HepG2 (cell line): ENCODE results near the gene RAD21L1. TPM values are rescaled to one million over a fixed set of nuclear protein-coding genes. Genes with fewer than 3 reads are reported as not detected.

Experiments used
- ATAC-seq: fragments of 200-7000 bp; cut with Tn5 transposase; 3 replicates; pipeline ENCODE4 v1.9.1; 2020; ENCODE audit warnings: mild to moderate bottlenecking, moderate library complexity
- BruUV-seq: library from RNA; stranded (reverse); fragments of 400-500 nt; replicated peaks from 2 replicates; lab custom pipeline; 2021; lab: Mats Ljungman, UMichigan
- CTCF ChIA-PET: fragments of 300-600 bp; formaldehyde crosslinking; extraction: SDS; loops from one replicate; lab custom pipeline; 2021; ENCODE audit warnings: low total read pairs, inconsistent platforms, low intra/inter-chr PET ratio; lab: Yijun Ruan, JAX
- POLR2A ChIA-PET: fragments of 350-600 bp; sonication (Branson Sonifier 250); formaldehyde crosslinking; loops from one replicate; lab custom pipeline; 2020; ENCODE audit warnings: antibody characterized with exemption, inconsistent platforms; lab: Yijun Ruan, JAX
- DNase-seq: peaks from one replicate; pipeline ENCODE4 v3.0.0-alpha.2; 2015; ENCODE audit warnings: low spot score
- FAIRE-seq: peaks from 3 replicates; lab custom pipeline; 2011; peaks lifted over from hg19 to GRCh38; lab: Jason Lieb, UNC
- H2AFZ ChIP-seq: one replicate; pipeline ENCODE4 v1.6.1; 2011; ENCODE audit warnings: low read length, inconsistent platforms
- H3K27ac ChIP-seq: fragments of 300-600 bp; 3 replicates; pipeline ENCODE4 v1.8.0; 2011; ENCODE audit warnings: mixed run types, mild to moderate bottlenecking, mixed read lengths, low read length, inconsistent platforms; ENCODE audit not compliant: insufficient read depth; ENCODE audit errors: extremely low read length
- H3K27me3 ChIP-seq, 2 experiments: fragments of 200-600 bp in 1 of 2; 2 replicates in 1 of 2; 3 replicates in 1 of 2; pipeline versions ENCODE4 v1.6.0 to v1.8.0; 2011; ENCODE audit warnings: low read length in 2 of 2, mild to moderate bottlenecking in 2 of 2, moderate library complexity in 2 of 2, inconsistent platforms in 1 of 2; ENCODE audit not compliant: insufficient read depth in 2 of 2, control insufficient read depth in 1 of 2
- H3K36me3 ChIP-seq, 2 experiments: fragments of 200-600 bp in 1 of 2; replicated peaks in 1 of 2; 2 replicates in 1 of 2; 3 replicates in 1 of 2; pipeline versions ENCODE4 v1.5.1 to v1.8.0; 2011; ENCODE audit warnings: low read length in 2 of 2, inconsistent platforms in 1 of 2; ENCODE audit not compliant: insufficient read depth in 2 of 2, control insufficient read depth in 1 of 2
- H3K4me1 ChIP-seq: 2 replicates; pipeline ENCODE4 v1.5.1; 2012; ENCODE audit warnings: low read length, inconsistent platforms; ENCODE audit not compliant: insufficient read depth
- H3K4me2 ChIP-seq: 2 replicates; pipeline ENCODE4 v1.6.0; 2011; ENCODE audit warnings: low read depth, low read length, inconsistent platforms
- H3K4me3 ChIP-seq, 3 experiments: fragments of 200-600 bp in 1 of 3; sonication (generic), shearing (Covaris generic) in 1 of 3; replicated peaks in 1 of 3; 2 replicates each; pipeline ENCODE4 v1.5.1; 2011 to 2016; ENCODE audit warnings: low read length in 3 of 3, inconsistent platforms in 2 of 3, low read depth in 2 of 3, mild to moderate bottlenecking in 2 of 3, control low read depth in 1 of 3, mixed read lengths in 1 of 3; ENCODE audit not compliant: insufficient read depth in 1 of 3
- H3K79me2 ChIP-seq: one replicate; pipeline ENCODE4 v1.6.1; 2011; ENCODE audit warnings: low read length, inconsistent platforms; ENCODE audit not compliant: insufficient read depth
- H3K9ac ChIP-seq: 2 replicates; pipeline ENCODE4 v1.6.0; 2011; ENCODE audit warnings: mild to moderate bottlenecking, low read depth, low read length, inconsistent platforms; ENCODE audit not compliant: insufficient read depth
- H3K9me3 ChIP-seq: 2 replicates; pipeline ENCODE4 v1.5.1; 2012; ENCODE audit warnings: mild to moderate bottlenecking, low read length
- H4K20me1 ChIP-seq: 2 replicates; pipeline ENCODE4 v1.6.0; 2011; ENCODE audit warnings: inconsistent platforms, mild to moderate bottlenecking, low read length, moderate library complexity; ENCODE audit not compliant: insufficient read depth
- CBX1 ChIP-seq: IDR thresholded peaks from one replicate; pipeline ENCODE4 v1.6.1; 2016; ENCODE audit warnings: antibody characterized with exemption, low read depth
- HES4 ChIP-seq: sonication (generic); formaldehyde crosslinking; IDR thresholded peaks from 2 replicates; pipeline ENCODE4 v1.9.0; 2021; ENCODE audit warnings: mild to moderate bottlenecking, missing genetic modification reagents, borderline replicate concordance
- HHEX ChIP-seq: IDR thresholded peaks from 2 replicates; pipeline ENCODE4 v1.6.1; 2016; ENCODE audit warnings: control low read depth
- NCOA5 ChIP-seq: sonication (generic); formaldehyde crosslinking; IDR thresholded peaks from 2 replicates; pipeline ENCODE4 v1.4.0; 2020; ENCODE audit warnings: missing genetic modification reagents
- NFKB2 ChIP-seq: sonication (generic); formaldehyde crosslinking; IDR thresholded peaks from 2 replicates; pipeline ENCODE4 v1.4.0; 2020; ENCODE audit warnings: missing genetic modification reagents, borderline replicate concordance
- NR2F6 ChIP-seq, 2 experiments: IDR thresholded peaks; 2 replicates each; pipeline ENCODE4 v1.6.1; 2016; ENCODE audit warnings: antibody characterized with exemption in 1 of 2, mild to moderate bottlenecking in 1 of 2
- SAP130 ChIP-seq: IDR thresholded peaks from 2 replicates; pipeline ENCODE4 v1.6.1; 2016; ENCODE audit warnings: low read depth
- SP4 ChIP-seq: sonication (generic); formaldehyde crosslinking; IDR thresholded peaks from 2 replicates; pipeline ENCODE4 v1.8.1; 2023; ENCODE audit warnings: mild to moderate bottlenecking, missing genetic modification reagents
- ZNF337 ChIP-seq: sonication (generic); formaldehyde crosslinking; IDR thresholded peaks from 2 replicates; pipeline ENCODE4 v1.5.1; 2020; ENCODE audit warnings: missing genetic modification reagents, low read depth, mild to moderate bottlenecking, borderline replicate concordance
- ZNF672 ChIP-seq: sonication (generic); formaldehyde crosslinking; IDR thresholded peaks from 2 replicates; pipeline ENCODE4 v1.8.1; 2022; ENCODE audit warnings: missing genetic modification reagents
- WGBS: methylation state at CpG from one replicate; pipeline ENCODE4 v1.1.6; 2017; ENCODE audit warnings: low lambda C conversion rate; 5-methylcytosine and 5-hydroxymethylcytosine counted together
- in situ Hi-C: cut with HindIII; loops from 2 replicates; pipeline ENCODE4 v1.10.0; 2017; ENCODE audit warnings: low pct_unique_long_range_greater_than_20kb; ENCODE audit not compliant: extremely low pct_ligation_motif_present
- intact Hi-C: fragments of 100-400 bp; cut with micrococcal nuclease; formaldehyde crosslinking; loops from one replicate; pipeline ENCODE4 v1.10.0; 2022; ENCODE audit not compliant: unreplicated experiment
- polyA plus RNA-seq, 8 experiments: library from polyadenylated mRNA; depleted of rRNA in 3 of 8; stranded (reverse) in 7 of 8; unstranded in 1 of 8; fragments of >200 nt; fragmentation: Illumina TruSeq in 4 of 8; extraction: Trizol in 4 of 8; gene quantifications; 2 replicates each; pipeline versions ENCODE4 v1.2.1 to v1.2.3, GENCODE V29; 2011 to 2016; ENCODE audit warnings: low read depth in 4 of 8, missing spikeins in 1 of 8, mixed read lengths in 1 of 8; ENCODE audit not compliant: insufficient read depth in 1 of 8
- total RNA-seq, 5 experiments: library from RNA; depleted of rRNA; stranded (reverse); fragments of >200 nt; fragmentation: Illumina TruSeq; extraction: Trizol; gene quantifications; 2 replicates each; pipeline ENCODE4 v1.2.3, GENCODE V29; 2016; ENCODE audit warnings: low read depth in 1 of 5
- TF ChIP-seq, protein P1 (sequence below): IDR thresholded peaks from 2 replicates; pipeline ENCODE4 v1.6.1; 2016; ENCODE audit warnings: missing biosample characterization, missing genetic modification reagents, low read depth
- TF ChIP-seq, protein P2 (sequence below): fragments of 450-650 bp; IDR thresholded peaks from 2 replicates; pipeline ENCODE4 v1.6.1; 2017
- TF ChIP-seq, protein P3 (sequence below): sonication (generic); formaldehyde crosslinking; IDR thresholded peaks from 2 replicates; pipeline ENCODE4 v1.5.0; 2020; ENCODE audit warnings: missing genetic modification reagents
- TF ChIP-seq, protein P4 (sequence below): sonication (generic); formaldehyde crosslinking; IDR thresholded peaks from 2 replicates; pipeline ENCODE4 v1.8.1; 2022; ENCODE audit warnings: low read depth, mild to moderate bottlenecking, missing genetic modification reagents
- TF ChIP-seq, protein P5 (sequence below): IDR thresholded peaks from 2 replicates; pipeline ENCODE4 v1.6.1; 2016; ENCODE audit warnings: mild to moderate bottlenecking

RAD21L1 gene
- total and polyA plus RNA-seq, 2 of the 13 experiments (the other 11 are each of a cell fraction or from before 2014, with no cell fraction given): not detected

DNA sequence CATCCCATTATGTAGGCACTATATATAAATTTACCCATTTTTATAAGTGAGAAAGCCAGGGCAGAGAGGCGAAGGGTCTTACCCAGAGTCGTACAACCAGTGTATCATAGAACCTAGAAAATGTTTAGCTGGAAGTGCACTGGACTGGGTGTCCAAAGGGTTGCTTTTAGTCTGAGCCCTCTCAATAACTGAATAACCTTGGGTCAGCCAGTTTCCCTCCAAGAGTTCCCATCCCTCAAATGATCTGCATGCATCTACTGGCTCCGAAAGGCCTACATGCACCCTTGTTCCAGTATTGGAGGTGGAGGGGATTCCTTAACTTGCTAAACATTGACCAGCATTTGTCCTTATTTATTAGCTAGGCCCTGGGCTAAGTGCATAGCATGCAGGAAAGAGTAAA is 44.0 kb downstream of the RAD21L1 start:
- Histone ChIP-seq H4K20me1 (no peaks in the 10 kb centered on the region), H3K79me2 (no peaks in the 10 kb centered on the region), H3K9me3 (no peaks in the 10 kb centered on the region), H3K4me1 (no peaks in the 10 kb centered on the region; the same call in 1 of the 2 replicates), H3K4me3 (no peak overlapping the region), H3K4me2 (no peak overlapping the region), H3K36me3 (no peaks in the 10 kb centered on the region), H2AFZ (no peak overlapping the region), H3K9ac (no peak overlapping the region), H3K27me3 (peaks cover 18 to 37% of the 10 kb centered on the region in 2 experiments), H3K27ac (no peak overlapping the region)
- BruUV-seq: no TSS peak
- no peak for DNase-seq
- POLR2A ChIA-PET: no interaction called here
- FAIRE-seq: no peak
- 55% methylated on average over 3 of the region's 3 CpGs for WGBS
- in situ Hi-C loops (no loop called here), intact Hi-C loops (no loop called here)
- CTCF ChIA-PET: no interaction called here
- no peak for ATAC-seq
- no peak for TF ChIP-seq NCOA5 (CRISPR knock-in tag)
- no peak for TF ChIP-seq HES4
- TF ChIP-seq, protein P1, sequence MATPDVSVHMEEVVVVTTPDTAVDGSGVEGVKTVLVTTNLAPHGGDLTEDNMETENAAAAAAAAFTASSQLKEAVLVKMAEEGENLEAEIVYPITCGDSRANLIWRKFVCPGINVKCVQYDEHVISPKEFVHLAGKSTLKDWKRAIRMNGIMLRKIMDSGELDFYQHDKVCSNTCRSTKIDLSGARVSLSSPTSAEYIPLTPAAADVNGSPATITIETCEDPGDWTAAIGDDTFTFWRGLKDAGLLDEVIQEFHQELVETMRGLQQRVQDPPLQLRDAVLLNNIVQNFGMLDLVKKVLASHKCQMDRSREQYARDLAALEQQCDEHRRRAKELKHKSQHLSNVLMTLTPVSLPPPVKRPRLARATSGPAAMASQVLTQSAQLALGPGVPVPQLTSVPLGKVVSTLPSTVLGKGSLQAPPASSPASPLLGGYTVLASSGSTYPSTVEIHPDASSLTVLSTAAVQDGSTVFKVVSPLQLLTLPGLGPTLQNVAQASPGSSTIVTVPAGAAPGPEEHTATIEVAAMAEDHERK (CRISPR knock-in tag): no peak
- TF ChIP-seq, protein P2, sequence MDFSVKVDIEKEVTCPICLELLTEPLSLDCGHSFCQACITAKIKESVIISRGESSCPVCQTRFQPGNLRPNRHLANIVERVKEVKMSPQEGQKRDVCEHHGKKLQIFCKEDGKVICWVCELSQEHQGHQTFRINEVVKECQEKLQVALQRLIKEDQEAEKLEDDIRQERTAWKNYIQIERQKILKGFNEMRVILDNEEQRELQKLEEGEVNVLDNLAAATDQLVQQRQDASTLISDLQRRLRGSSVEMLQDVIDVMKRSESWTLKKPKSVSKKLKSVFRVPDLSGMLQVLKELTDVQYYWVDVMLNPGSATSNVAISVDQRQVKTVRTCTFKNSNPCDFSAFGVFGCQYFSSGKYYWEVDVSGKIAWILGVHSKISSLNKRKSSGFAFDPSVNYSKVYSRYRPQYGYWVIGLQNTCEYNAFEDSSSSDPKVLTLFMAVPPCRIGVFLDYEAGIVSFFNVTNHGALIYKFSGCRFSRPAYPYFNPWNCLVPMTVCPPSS: no peak
- no peak for TF ChIP-seq NR2F6 (IDR thresholded peaks at IDR 0.05)
- no peak for TF ChIP-seq NR2F6 (CRISPR knock-in tag; IDR thresholded peaks at IDR 0.05)
- TF ChIP-seq, protein P3, sequence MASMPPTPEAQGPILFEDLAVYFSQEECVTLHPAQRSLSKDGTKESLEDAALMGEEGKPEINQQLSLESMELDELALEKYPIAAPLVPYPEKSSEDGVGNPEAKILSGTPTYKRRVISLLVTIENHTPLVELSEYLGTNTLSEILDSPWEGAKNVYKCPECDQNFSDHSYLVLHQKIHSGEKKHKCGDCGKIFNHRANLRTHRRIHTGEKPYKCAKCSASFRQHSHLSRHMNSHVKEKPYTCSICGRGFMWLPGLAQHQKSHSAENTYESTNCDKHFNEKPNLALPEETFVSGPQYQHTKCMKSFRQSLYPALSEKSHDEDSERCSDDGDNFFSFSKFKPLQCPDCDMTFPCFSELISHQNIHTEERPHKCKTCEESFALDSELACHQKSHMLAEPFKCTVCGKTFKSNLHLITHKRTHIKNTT (CRISPR knock-in tag): no peak
- no peak for TF ChIP-seq NFKB2 (CRISPR knock-in tag)
- TF ChIP-seq ZNF672 (CRISPR knock-in tag): no peak
- TF ChIP-seq, protein P4, sequence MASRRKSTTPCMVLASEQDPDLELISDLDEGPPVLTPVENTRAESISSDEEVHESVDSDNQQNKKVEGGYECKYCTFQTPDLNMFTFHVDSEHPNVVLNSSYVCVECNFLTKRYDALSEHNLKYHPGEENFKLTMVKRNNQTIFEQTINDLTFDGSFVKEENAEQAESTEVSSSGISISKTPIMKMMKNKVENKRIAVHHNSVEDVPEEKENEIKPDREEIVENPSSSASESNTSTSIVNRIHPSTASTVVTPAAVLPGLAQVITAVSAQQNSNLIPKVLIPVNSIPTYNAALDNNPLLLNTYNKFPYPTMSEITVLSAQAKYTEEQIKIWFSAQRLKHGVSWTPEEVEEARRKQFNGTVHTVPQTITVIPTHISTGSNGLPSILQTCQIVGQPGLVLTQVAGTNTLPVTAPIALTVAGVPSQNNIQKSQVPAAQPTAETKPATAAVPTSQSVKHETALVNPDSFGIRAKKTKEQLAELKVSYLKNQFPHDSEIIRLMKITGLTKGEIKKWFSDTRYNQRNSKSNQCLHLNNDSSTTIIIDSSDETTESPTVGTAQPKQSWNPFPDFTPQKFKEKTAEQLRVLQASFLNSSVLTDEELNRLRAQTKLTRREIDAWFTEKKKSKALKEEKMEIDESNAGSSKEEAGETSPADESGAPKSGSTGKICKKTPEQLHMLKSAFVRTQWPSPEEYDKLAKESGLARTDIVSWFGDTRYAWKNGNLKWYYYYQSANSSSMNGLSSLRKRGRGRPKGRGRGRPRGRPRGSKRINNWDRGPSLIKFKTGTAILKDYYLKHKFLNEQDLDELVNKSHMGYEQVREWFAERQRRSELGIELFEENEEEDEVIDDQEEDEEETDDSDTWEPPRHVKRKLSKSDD (CRISPR knock-in tag): no peak
- TF ChIP-seq, protein P5, sequence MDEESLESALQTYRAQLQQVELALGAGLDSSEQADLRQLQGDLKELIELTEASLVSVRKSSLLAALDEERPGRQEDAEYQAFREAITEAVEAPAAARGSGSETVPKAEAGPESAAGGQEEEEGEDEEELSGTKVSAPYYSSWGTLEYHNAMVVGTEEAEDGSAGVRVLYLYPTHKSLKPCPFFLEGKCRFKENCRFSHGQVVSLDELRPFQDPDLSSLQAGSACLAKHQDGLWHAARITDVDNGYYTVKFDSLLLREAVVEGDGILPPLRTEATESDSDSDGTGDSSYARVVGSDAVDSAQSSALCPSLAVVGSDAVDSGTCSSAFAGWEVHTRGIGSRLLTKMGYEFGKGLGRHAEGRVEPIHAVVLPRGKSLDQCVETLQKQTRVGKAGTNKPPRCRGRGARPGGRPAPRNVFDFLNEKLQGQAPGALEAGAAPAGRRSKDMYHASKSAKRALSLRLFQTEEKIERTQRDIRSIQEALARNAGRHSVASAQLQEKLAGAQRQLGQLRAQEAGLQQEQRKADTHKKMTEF (CRISPR knock-in tag): no peak
- TF ChIP-seq ZNF337 (CRISPR knock-in tag): no peak
- TF ChIP-seq HHEX (CRISPR knock-in tag): no peak
- TF ChIP-seq CBX1: no peak
- TF ChIP-seq SAP130 (CRISPR knock-in tag): no peak
- no peak for TF ChIP-seq SP4
